CD14-positive monocyte (primary cell): ENCODE measurements around the gene TMED8. TPM values are rescaled to one million over a fixed set of nuclear protein-coding genes. Genes with fewer than 3 reads are reported as not detected.
"Not testable (repeated sequence)": the region's sequence is repeated elsewhere in the genome, so short reads cannot be mapped to it uniquely, and the experiment has no call there.

Experiments
- DNase-seq, 3 donors: peaks; one replicate each; pipeline ENCODE4 v3.0.0-alpha.2; 2011 to 2022
- H2AFZ ChIP-seq: 2 replicates; pipeline ENCODE4 v1.6.0; 2012; ENCODE audit warnings: mild to moderate bottlenecking, low read depth, low read length, inconsistent platforms; ENCODE audit not compliant: insufficient read depth, poor library complexity, severe bottlenecking
- H3K27ac ChIP-seq, 2 donors: 1 replicate in 1 of 2; 2 replicates in 1 of 2; pipeline ENCODE4 v1.5.1; 2012 to 2013; ENCODE audit warnings: low read length in 2 of 2, control low read depth in 1 of 2, inconsistent platforms in 1 of 2, low read depth in 1 of 2, mild to moderate bottlenecking in 1 of 2
- H3K27me3 ChIP-seq, 2 donors: one replicate each; pipeline versions ENCODE4 v1.6.0 to v1.6.1; 2011 to 2013; ENCODE audit warnings: low read length in 2 of 2; ENCODE audit not compliant: control insufficient read depth in 2 of 2, insufficient read depth in 2 of 2
- H3K36me3 ChIP-seq, 2 donors: replicated peaks in 1 of 2; 1 replicate in 1 of 2; 2 replicates in 1 of 2; pipeline versions ENCODE4 v1.5.1 to v1.6.1; 2012 to 2013; ENCODE audit warnings: low read length in 2 of 2, control low read depth in 1 of 2, inconsistent platforms in 1 of 2, mild to moderate bottlenecking in 1 of 2; ENCODE audit not compliant: insufficient read depth in 2 of 2, control insufficient read depth in 1 of 2
- H3K4me1 ChIP-seq, 2 donors: 1 replicate in 1 of 2; 2 replicates in 1 of 2; pipeline versions ENCODE4 v1.5.1 to v1.6.1; 2012 to 2013; ENCODE audit warnings: low read length in 2 of 2, control low read depth in 1 of 2, inconsistent platforms in 1 of 2, mild to moderate bottlenecking in 1 of 2, moderate library complexity in 1 of 2; ENCODE audit not compliant: insufficient read depth in 2 of 2, control insufficient read depth in 1 of 2
- H3K4me2 ChIP-seq: replicated peaks from 2 replicates; pipeline ENCODE3; 2012; ENCODE audit warnings: low read length, moderate library complexity, mild to moderate bottlenecking; ENCODE audit not compliant: poor library complexity, severe bottlenecking; ENCODE audit errors: extremely low read depth
- H3K4me3 ChIP-seq, 3 experiments: fragments of 200-600 bp in 1 of 3; sonication (generic) in 1 of 3; replicated peaks in 1 of 3; 1 replicate in 2 of 3; 2 replicates in 1 of 3; pipeline ENCODE4 v1.5.1; 2011 to 2013; ENCODE audit warnings: low read length in 3 of 3, mild to moderate bottlenecking in 3 of 3, control low read depth in 2 of 3, low read depth in 2 of 3, inconsistent platforms in 1 of 3, moderate library complexity in 1 of 3
- H3K79me2 ChIP-seq: 2 replicates; pipeline ENCODE4 v1.6.0; 2012; ENCODE audit warnings: mild to moderate bottlenecking, control low read depth, inconsistent platforms, low read length, moderate library complexity; ENCODE audit not compliant: insufficient read depth
- H3K9ac ChIP-seq: 2 replicates; pipeline ENCODE4 v1.6.0; 2017; ENCODE audit warnings: low read length, mild to moderate bottlenecking; ENCODE audit not compliant: insufficient read depth, poor library complexity, severe bottlenecking
- H3K9me3 ChIP-seq, 2 donors: replicated peaks in 1 of 2; 1 replicate in 1 of 2; 2 replicates in 1 of 2; pipeline versions ENCODE4 v1.5.1 to v1.6.1; 2012 to 2013; ENCODE audit warnings: low read length in 2 of 2, control low read depth in 1 of 2; ENCODE audit not compliant: control insufficient read depth in 1 of 2, insufficient read depth in 1 of 2
- H4K20me1 ChIP-seq: 2 replicates; pipeline ENCODE4 v1.6.0; 2012; ENCODE audit warnings: mild to moderate bottlenecking, low read length, control low read depth, moderate library complexity; ENCODE audit not compliant: insufficient read depth
- H3K27ac Mint-ChIP-seq, 7 donors: one replicate each; pipeline ENCODE4 v1.8.0; 2020; ENCODE audit warnings: mild to moderate bottlenecking in 7 of 7, mixed read lengths in 7 of 7, moderate library complexity in 6 of 7, inconsistent platforms in 2 of 7
- H3K27me3 Mint-ChIP-seq, 3 donors: one replicate each; pipeline ENCODE4 v1.8.0; 2021 to 2022; ENCODE audit warnings: low read depth in 3 of 3, mild to moderate bottlenecking in 3 of 3, mixed read lengths in 3 of 3, moderate library complexity in 3 of 3, inconsistent platforms in 1 of 3
- H3K36me3 Mint-ChIP-seq, 2 donors: one replicate each; pipeline ENCODE4 v1.8.0; 2020; ENCODE audit warnings: mixed read lengths in 2 of 2, inconsistent platforms in 1 of 2, mild to moderate bottlenecking in 1 of 2
- H3K4me1 Mint-ChIP-seq: one replicate; pipeline ENCODE4 v1.8.0; 2020; ENCODE audit warnings: mild to moderate bottlenecking, mixed read lengths
- H3K4me3 Mint-ChIP-seq, 2 donors: one replicate each; pipeline ENCODE4 v1.8.0; 2020; ENCODE audit warnings: mild to moderate bottlenecking in 2 of 2, mixed read lengths in 2 of 2, moderate library complexity in 1 of 2
- H3K9me3 Mint-ChIP-seq, 7 donors: one replicate each; pipeline ENCODE4 v1.8.0; 2020 to 2022; ENCODE audit warnings: mixed read lengths in 7 of 7, mild to moderate bottlenecking in 6 of 7, moderate library complexity in 6 of 7, inconsistent platforms in 2 of 7
- WGBS: methylation state at CpG from one replicate; pipeline ENCODE4 v1.1.5; 2013; ENCODE audit warnings: missing lambda C conversion rate; ENCODE audit not compliant: insufficient coverage; 5-methylcytosine and 5-hydroxymethylcytosine counted together
- intact Hi-C, 2 donors: fragments of 100-400 bp; cut with micrococcal nuclease; formaldehyde crosslinking; loops; one replicate each; pipeline versions ENCODE4 v1.15.0 to v1.15.1; 2023
- polyA plus RNA-seq, 3 donors: library from polyadenylated mRNA; depleted of rRNA in 1 of 3; unstranded in 2 of 3; stranded (reverse) in 1 of 3; fragments of 300-500 nt in 2 of 3; fragments of >200 nt in 1 of 3; fragmentation: Illumina TruSeq in 2 of 3; gene quantifications; 1 replicate in 2 of 3; 2 replicates in 1 of 3; pipeline ENCODE4 v1.2.3, GENCODE V29; 2012 to 2021
- TF ChIP-seq, protein P1 (sequence below): fragments of 200-600 bp; IDR thresholded peaks from one replicate; pipeline ENCODE4 v1.8.0; 2022; ENCODE audit warnings: antibody characterized with exemption, mild to moderate bottlenecking

The TMED8 gene
- polyA plus RNA-seq, 3 donors, result 5.4 to 6.2 (median 6.1) TPM

GRCh38 chr14:77421201-77421600 lies 44.3 kb upstream of the TMED8 start:
- Mint-ChIP-seq H3K4me3 (no peak overlapping the region), H3K36me3 (peaks cover 42 to 53% of the 10 kb centered on the region in 2 donors), H3K27ac (no peak overlapping the region), H3K27me3 (no peaks in the 10 kb centered on the region), H3K9me3 (peaks cover 10 to 28% (median 20%) of the 10 kb centered on the region in 7 donors), H3K4me1 (peaks cover 8% of the 10 kb centered on the region)
- no peak for DNase-seq
- H3K4me2 ChIP-seq, result no peak overlapping the region
- H4K20me1 ChIP-seq, result no peaks in the 10 kb centered on the region
- no peaks in the 10 kb centered on the region for H3K27me3 ChIP-seq
- peaks cover 19 to 24% of the 10 kb centered on the region in 2 donors for H3K9me3 ChIP-seq
- intact Hi-C loops, result no loop called here
- no peak overlapping the region for H2AFZ ChIP-seq
- H3K9ac ChIP-seq, result no peak overlapping the region
- no peaks in the 10 kb centered on the region for H3K79me2 ChIP-seq
- TF ChIP-seq, protein P1, sequence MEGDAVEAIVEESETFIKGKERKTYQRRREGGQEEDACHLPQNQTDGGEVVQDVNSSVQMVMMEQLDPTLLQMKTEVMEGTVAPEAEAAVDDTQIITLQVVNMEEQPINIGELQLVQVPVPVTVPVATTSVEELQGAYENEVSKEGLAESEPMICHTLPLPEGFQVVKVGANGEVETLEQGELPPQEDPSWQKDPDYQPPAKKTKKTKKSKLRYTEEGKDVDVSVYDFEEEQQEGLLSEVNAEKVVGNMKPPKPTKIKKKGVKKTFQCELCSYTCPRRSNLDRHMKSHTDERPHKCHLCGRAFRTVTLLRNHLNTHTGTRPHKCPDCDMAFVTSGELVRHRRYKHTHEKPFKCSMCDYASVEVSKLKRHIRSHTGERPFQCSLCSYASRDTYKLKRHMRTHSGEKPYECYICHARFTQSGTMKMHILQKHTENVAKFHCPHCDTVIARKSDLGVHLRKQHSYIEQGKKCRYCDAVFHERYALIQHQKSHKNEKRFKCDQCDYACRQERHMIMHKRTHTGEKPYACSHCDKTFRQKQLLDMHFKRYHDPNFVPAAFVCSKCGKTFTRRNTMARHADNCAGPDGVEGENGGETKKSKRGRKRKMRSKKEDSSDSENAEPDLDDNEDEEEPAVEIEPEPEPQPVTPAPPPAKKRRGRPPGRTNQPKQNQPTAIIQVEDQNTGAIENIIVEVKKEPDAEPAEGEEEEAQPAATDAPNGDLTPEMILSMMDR, result no peak
- H3K4me3 ChIP-seq, result no peak overlapping the region
- H3K36me3 ChIP-seq, result peaks cover 34 to 59% of the 10 kb centered on the region in 2 donors
- H3K27ac ChIP-seq, result no peak overlapping the region
- no CpG with 5 or more reads among the region's 2 CpGs for WGBS
- H3K4me1 ChIP-seq, result peaks cover 0 to 7% of the 10 kb centered on the region in 2 donors

DNA sequence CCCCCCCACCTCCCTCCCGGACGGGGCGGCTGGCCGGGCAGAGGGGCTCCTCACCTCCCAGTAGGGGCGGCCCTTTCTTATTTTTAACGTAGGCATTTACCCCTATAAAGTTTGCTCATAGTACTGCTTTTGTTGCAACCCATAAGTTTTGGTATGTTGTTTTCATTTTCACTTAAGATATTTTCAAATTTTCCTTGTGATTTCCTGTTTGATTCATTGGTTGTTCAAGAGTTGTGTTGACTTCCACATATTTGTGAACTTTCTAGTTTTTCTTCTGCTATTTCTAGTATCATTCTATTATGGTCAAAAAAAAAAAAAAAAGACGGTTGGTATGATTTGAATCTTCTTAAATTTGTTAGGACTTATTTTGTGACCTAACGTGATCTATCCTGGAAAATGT lies 39.9 kb upstream of the TMED8 start:
- peak overlapping the region in 1 of 2 donors; percentile 54 for H3K4me3 Mint-ChIP-seq
- whole genome bisulfite sequencing, result no CpG with 5 or more reads among the region's 8 CpGs
- Histone ChIP-seq H3K9me3 (peaks cover 19 to 24% of the 10 kb centered on the region in 2 donors), H3K4me1 (peaks cover 0 to 7% of the 10 kb centered on the region in 2 donors), H2AFZ (no peak overlapping the region), H3K4me3 (peak overlapping the region in 1 of 3 experiments; percentile 20), H3K27ac (peak overlapping the region in 1 of 2 donors; percentile 31), H3K79me2 (no peaks in the 10 kb centered on the region), H3K27me3 (no peaks in the 10 kb centered on the region), H3K4me2 (no peak overlapping the region), H3K9ac (no peak overlapping the region), H4K20me1 (no peaks in the 10 kb centered on the region), H3K36me3 (peaks cover 5 to 16% of the 10 kb centered on the region in 2 donors)
- TF ChIP-seq, protein P1, result no peak
- H3K27ac Mint-ChIP-seq, result peak overlapping the region in 1 of 7 donors; percentile 5
- H3K4me1 Mint-ChIP-seq, result peaks cover 14% of the 10 kb centered on the region
- intact Hi-C loops, result no loop called here
- peaks cover 13 to 27% (median 20%) of the 10 kb centered on the region in 7 donors for H3K9me3 Mint-ChIP-seq
- peaks cover 8 to 14% of the 10 kb centered on the region in 2 donors for H3K36me3 Mint-ChIP-seq
- no peaks in the 10 kb centered on the region for H3K27me3 Mint-ChIP-seq
- no peak for DNase-seq

GRCh38 chr14:77416098-77416497 lies 39.2 kb upstream of the TMED8 start:
- H3K4me3 ChIP-seq, H3K27me3 Mint-ChIP-seq, H3K27me3 ChIP-seq, DNase-seq, H3K4me3 Mint-ChIP-seq, H3K4me2 ChIP-seq, intact Hi-C loops, H3K79me2 ChIP-seq, H3K27ac ChIP-seq, H4K20me1 ChIP-seq, H3K4me1 ChIP-seq, H2AFZ ChIP-seq, H3K9ac ChIP-seq, H3K36me3 ChIP-seq, H3K36me3 Mint-ChIP-seq: not testable (repeated sequence)
- Mint-ChIP-seq H3K4me1 (peaks cover 14% of the 10 kb centered on the region), H3K9me3 (peaks cover 13 to 27% (median 20%) of the 10 kb centered on the region in 7 donors), H3K27ac (peak overlapping the region in 1 of 7 donors; percentile 41)
- no CpG with 5 or more reads among the region's 3 CpGs for WGBS
- peaks cover 19 to 24% of the 10 kb centered on the region in 2 donors for H3K9me3 ChIP-seq
